ENCODE data around the gene SEBOX.

SEBOX gene

GRCh38 chr17:28357901-28358197, 7.2 kb downstream of the SEBOX start:
- Histone ChIP-seq H3K9ac (ENCODE audit: low read length) (peak overlapping the region; percentile 99), H3K79me2 (ENCODE audit: insufficient read depth, low read length) (peaks cover 20% of the 10 kb centered on the region), H3K27me3 (ENCODE audit: insufficient read depth, low read length) (no peaks in the 10 kb centered on the region), H3K9me3 (ENCODE audit: low read length) (no peaks in the 10 kb centered on the region), H3K27ac (ENCODE audit: low read depth, low read length, poor library complexity, severe bottlenecking) (no peak overlapping the region), H3K4me2 (ENCODE audit: low read length) (peak overlapping the region; percentile 94), H3K36me3 (ENCODE audit: insufficient read depth, low read length) (peaks cover 57% of the 10 kb centered on the region), H3F3A (ENCODE audit: insufficient read depth, low read length) (no peaks in the 10 kb centered on the region), H3K4me3 (ENCODE audit: low read depth, low read length, poor library complexity, severe bottlenecking) (peak overlapping the region; percentile 99), H2AFZ (ENCODE audit: low read length) (no peak overlapping the region), H3K9me2 (ENCODE audit: low read depth, low read length) (no peaks in the 10 kb centered on the region), H4K20me1 (ENCODE audit: insufficient read depth, low read length) (no peaks in the 10 kb centered on the region), H3K4me1 (ENCODE audit: insufficient read depth, low read length, severe bottlenecking) (peaks cover 25% of the 10 kb centered on the region)
- TF ChIP-seq EZH2 (IDR thresholded peaks at IDR 0.05; ENCODE audit: borderline replicate concordance, low read length) (no peak), CTCF (IDR thresholded peaks at IDR 0.05; ENCODE audit: low read length) (no peak)

- H3K4me3 ChIP-seq (ENCODE audit: low read depth, low read length, poor library complexity, severe bottlenecking): peak within 1 kb of the TSS; percentile 99
- H4K20me1 ChIP-seq (ENCODE audit: insufficient read depth, low read length): no peaks in the 10 kb centered on the region
- H3K9me2 ChIP-seq (ENCODE audit: low read depth, low read length): no peaks in the 10 kb centered on the region
- H3K4me1 ChIP-seq (ENCODE audit: insufficient read depth, low read length, severe bottlenecking): peaks cover 25% of the 10 kb centered on the region
- H3K36me3 ChIP-seq (ENCODE audit: insufficient read depth, low read length): peaks cover 58% of the 10 kb centered on the region
- no peaks in the 10 kb centered on the region for H3K9me3 ChIP-seq (ENCODE audit: low read length)
- peaks cover 20% of the 10 kb centered on the region for H3K79me2 ChIP-seq (ENCODE audit: insufficient read depth, low read length)
- no peak within 1 kb of the TSS for H3K27ac ChIP-seq (ENCODE audit: low read depth, low read length, poor library complexity, severe bottlenecking)
- H3K9ac ChIP-seq (ENCODE audit: low read length): peak within 1 kb of the TSS; percentile 99
- no peaks in the 10 kb centered on the region for H3K27me3 ChIP-seq (ENCODE audit: insufficient read depth, low read length)
- H3K4me2 ChIP-seq (ENCODE audit: low read length): peak within 1 kb of the TSS; percentile 94
- TF ChIP-seq CTCF (IDR thresholded peaks at IDR 0.05; ENCODE audit: low read length): no peak
- no peak for TF ChIP-seq EZH2 (IDR thresholded peaks at IDR 0.05; ENCODE audit: borderline replicate concordance, low read length)
- no peaks in the 10 kb centered on the region for H3F3A ChIP-seq (ENCODE audit: insufficient read depth, low read length)
- no peak within 1 kb of the TSS for H2AFZ ChIP-seq (ENCODE audit: low read length)
Measured at GRCh38 chr17:28357061-28357900, 7.7 kb downstream of the SEBOX start, which contains the start of gene POLDIP2. Gene POLDIP2 (minus strand): TSS chr17:28357527. CDS start chr17:28357448, 79 bp downstream.

DNA sequence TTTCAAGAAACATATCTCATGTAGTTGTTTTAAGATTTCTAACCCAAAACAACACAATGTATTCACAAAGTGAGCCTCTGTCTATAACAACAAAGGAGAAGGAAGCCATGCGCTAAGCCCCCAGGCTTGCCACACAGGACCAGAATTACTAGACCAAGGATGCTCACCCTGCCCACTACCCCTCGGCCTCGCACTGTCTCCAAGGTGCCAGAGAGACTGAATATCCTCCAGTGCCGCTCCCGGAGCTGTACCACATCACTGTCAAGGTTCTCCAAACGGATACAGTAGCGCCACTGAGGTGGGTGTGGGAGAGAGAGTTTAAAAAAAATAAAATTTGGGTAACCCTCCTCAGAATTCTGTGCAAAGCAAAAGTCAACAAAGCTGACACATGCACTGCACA, 14.7 kb downstream of the SEBOX start:
- no peaks in the 10 kb centered on the region for H3K27me3 ChIP-seq (ENCODE audit: insufficient read depth, low read length)
- H3K36me3 ChIP-seq (ENCODE audit: insufficient read depth, low read length): peaks cover 98% of the 10 kb centered on the region

More for the DNA sequence above, 14.7 kb downstream of the SEBOX start:
- no peaks in the 10 kb centered on the region for H4K20me1 ChIP-seq (ENCODE audit: insufficient read depth, low read length)
- H3K9ac ChIP-seq (ENCODE audit: low read length): no peak overlapping the region
- H2AFZ ChIP-seq (ENCODE audit: low read length): no peak overlapping the region
- no peaks in the 10 kb centered on the region for H3K4me1 ChIP-seq (ENCODE audit: insufficient read depth, low read length, severe bottlenecking)
- H3K27ac ChIP-seq (ENCODE audit: low read depth, low read length, poor library complexity, severe bottlenecking): no peak overlapping the region
- no peaks in the 10 kb centered on the region for H3K9me2 ChIP-seq (ENCODE audit: low read depth, low read length)
- no peak overlapping the region for H3K4me3 ChIP-seq (ENCODE audit: low read depth, low read length, poor library complexity, severe bottlenecking)
- H3K79me2 ChIP-seq (ENCODE audit: insufficient read depth, low read length): no peaks in the 10 kb centered on the region
- H3K9me3 ChIP-seq (ENCODE audit: low read length): no peaks in the 10 kb centered on the region
- H3K4me2 ChIP-seq (ENCODE audit: low read length): no peak overlapping the region
- H3F3A ChIP-seq (ENCODE audit: insufficient read depth, low read length): no peaks in the 10 kb centered on the region
- TF ChIP-seq EZH2 (IDR thresholded peaks at IDR 0.05; ENCODE audit: borderline replicate concordance, low read length) (no peak), CTCF (IDR thresholded peaks at IDR 0.05; ENCODE audit: low read length) (no peak)
